HG03442 (cell line): ENCODE data around the gene CASR.

Source experiments
- ATAC-seq: cut with Tn5 transposase; IDR thresholded peaks from one replicate; pipeline ENCODE4 v1.9.1; 2021; ENCODE audit warnings: mild to moderate bottlenecking, moderate library complexity; ENCODE audit not compliant: unreplicated experiment

Gene CASR

GRCh38 chr3:122213650-122214049 lies 30.2 kb downstream of the CASR start:
- no peak for ATAC-seq

GRCh38 chr3:122214711-122215110 lies 31.2 kb downstream of the CASR start:
- ATAC-seq = no peak

GRCh38 chr3:122215592-122216298 lies 32.3 kb downstream of the CASR start:
- ATAC-seq = no peak

GRCh38 chr3:122217901-122218300 lies 34.4 kb downstream of the CASR start:
- ATAC-seq = no peak

- ATAC-seq = no peak
Measured at GRCh38 chr3:122219242-122219872, 35.9 kb downstream of the CASR start.

GRCh38 chr3:122227036-122227781 lies 43.7 kb downstream of the CASR start:
- no peak for ATAC-seq

- no peak for ATAC-seq
Measured at GRCh38 chr3:122230174-122230573, 46.7 kb downstream of the CASR start.

GRCh38 chr3:122231465-122232157 lies 48.1 kb downstream of the CASR start:
- no peak for ATAC-seq

GRCh38 chr3:122232485-122232884 lies 49.0 kb downstream of the CASR start:
- peak; percentile 3 for ATAC-seq

GRCh38 chr3:122233101-122233952 lies 49.9 kb downstream of the CASR start:
- peak; percentile 73 for ATAC-seq

GRCh38 chr3:122234117-122234516 lies 50.6 kb downstream of the CASR start:
- no peak for ATAC-seq

- no peak for ATAC-seq
Measured at GRCh38 chr3:122235147-122235546, 51.7 kb downstream of the CASR start.

- no peak for ATAC-seq
Measured at GRCh38 chr3:122239112-122239511, 55.6 kb downstream of the CASR start.

- ATAC-seq = no peak
Measured at GRCh38 chr3:122245513-122246174, 62.2 kb downstream of the CASR start.

GRCh38 chr3:122246199-122246598 lies 62.7 kb downstream of the CASR start:
- no peak for ATAC-seq

- ATAC-seq = no peak
Measured at GRCh38 chr3:122247087-122247824, 63.8 kb downstream of the CASR start.

- peak; percentile 34 for ATAC-seq
Measured at GRCh38 chr3:122247825-122248185, 64.3 kb downstream of the CASR start.

GRCh38 chr3:122251428-122251827 lies 68.0 kb downstream of the CASR start:
- ATAC-seq = no peak

GRCh38 chr3:122253581-122253980 lies 70.1 kb downstream of the CASR start:
- ATAC-seq = no peak
